K562 (cell line): ENCODE data around the gene SLPI. TPM values are rescaled to one million over a fixed set of nuclear protein-coding genes. Genes with fewer than 3 reads are reported as not detected.
A peak's percentile ranks its signal among the peaks of the same experiment; 100 is the strongest.

Experiments used
- FOXO4 ChIP-seq: fragments of 450-650 bp; formaldehyde crosslinking; IDR thresholded peaks from 2 replicates; pipeline ENCODE4 v1.4.0; 2020; ENCODE audit warnings: mild to moderate bottlenecking, moderate library complexity
- MGA ChIP-seq: fragments of 450-650 bp; IDR thresholded peaks from 2 replicates; pipeline ENCODE4 v1.6.1; 2016; ENCODE audit warnings: mild to moderate bottlenecking, moderate library complexity
- NR4A1 ChIP-seq, 2 experiments: fragments of 250-450 bp in 1 of 2; fragments of 450-650 bp in 1 of 2; sonication (Bioruptor Pico) in 1 of 2; IDR thresholded peaks; 2 replicates each; pipeline versions ENCODE4 v1.4.0 to v1.6.1; 2016 to 2020; ENCODE audit warnings: mild to moderate bottlenecking in 2 of 2, missing compliant biosample characterization in 1 of 2, missing genetic modification characterization in 1 of 2, moderate library complexity in 1 of 2
- PATZ1 ChIP-seq: fragments of 250-450 bp; sonication (Bioruptor Pico); IDR thresholded peaks from 2 replicates; pipeline ENCODE4 v1.5.0; 2020; ENCODE audit warnings: mild to moderate bottlenecking, borderline replicate concordance
- POLR2B ChIP-seq: fragments of 450-650 bp; IDR thresholded peaks from 2 replicates; pipeline ENCODE4 v1.6.1; 2018; ENCODE audit warnings: low read depth; ENCODE audit not compliant: partially characterized antibody
- POLR2G ChIP-seq: fragments of 200-400 bp; formaldehyde crosslinking; IDR thresholded peaks from 2 replicates; pipeline ENCODE4 v1.6.1; 2017; ENCODE audit warnings: low read depth, mild to moderate bottlenecking, antibody characterized with exemption, low read length, moderate library complexity
- SIN3B ChIP-seq: fragments of 450-650 bp; IDR thresholded peaks from 2 replicates; pipeline ENCODE4 v1.6.1; 2017; ENCODE audit warnings: low read depth, mild to moderate bottlenecking, moderate library complexity
- XRCC4 ChIP-seq: IDR thresholded peaks from one replicate; pipeline ENCODE4 v1.6.1; 2011; ENCODE audit not compliant: insufficient read depth, insufficient read length; ENCODE audit errors: extremely low read depth
- ZZZ3 ChIP-seq: fragments of 450-650 bp; IDR thresholded peaks from 2 replicates; pipeline ENCODE4 v1.6.1; 2016; ENCODE audit warnings: antibody characterized with exemption, mild to moderate bottlenecking, moderate library complexity
- polyA plus RNA-seq, 8 experiments: library from polyadenylated mRNA; depleted of rRNA in 4 of 8; stranded (reverse) in 5 of 8; unstranded in 3 of 8; fragments of >200 nt; fragmentation: Nextera tagmentation in 2 of 8; fragmentation: Illumina TruSeq in 1 of 8; extraction: Ambion mirVana in 2 of 8; extraction: Trizol in 1 of 8; gene quantifications; 2 replicates each; pipeline versions ENCODE4 v1.2.1 to v1.2.3, GENCODE V29; 2011 to 2014; ENCODE audit warnings: inconsistent platforms in 1 of 8, missing spikeins in 1 of 8
- total RNA-seq, 7 experiments: library from RNA; depleted of rRNA in 6 of 7; stranded (reverse); fragments of >200 nt in 6 of 7; fragmentation: Illumina TruSeq in 2 of 7; extraction: Trizol in 2 of 7; gene quantifications; 2 replicates each; pipeline versions ENCODE4 v1.2.1 to v1.2.3, GENCODE V29; 2011 to 2021; ENCODE audit warnings: low replicate concordance in 1 of 7

SLPI gene
- total and polyA plus RNA-seq, 9 of the 15 experiments (the other 6 are each of a cell fraction or from before 2014, with no cell fraction given), result 0.78 TPM; not detected in 8

- TF ChIP-seq MGA (peak; percentile 87), FOXO4 (no peak), SIN3B (no peak), NR4A1 (CRISPR knock-in tag; IDR thresholded peaks at IDR 0.05) (no peak), NR4A1 (tag; IDR thresholded peaks at IDR 0.05) (no peak), POLR2G (peak; percentile 76), PATZ1 (no peak), ZZZ3 (no peak), XRCC4 (no peak), POLR2B (no peak)
These were observed 39.0 kb upstream of the SLPI start (continued) for GRCh38 chr20:45293041-45294002.
